Measurements from ENCODE around the gene ERCC6. TPM values are rescaled to one million over a fixed set of nuclear protein-coding genes. Genes with fewer than 3 reads are reported as not detected.
A peak's percentile ranks its signal among the peaks of the same experiment; 100 is the strongest.

The ERCC6 gene
- total RNA-seq, 1 donor: 79.7 TPM

- DNase-seq (ENCODE audit: low read depth): peak; percentile 93
- TF ChIP-seq, protein P1, sequence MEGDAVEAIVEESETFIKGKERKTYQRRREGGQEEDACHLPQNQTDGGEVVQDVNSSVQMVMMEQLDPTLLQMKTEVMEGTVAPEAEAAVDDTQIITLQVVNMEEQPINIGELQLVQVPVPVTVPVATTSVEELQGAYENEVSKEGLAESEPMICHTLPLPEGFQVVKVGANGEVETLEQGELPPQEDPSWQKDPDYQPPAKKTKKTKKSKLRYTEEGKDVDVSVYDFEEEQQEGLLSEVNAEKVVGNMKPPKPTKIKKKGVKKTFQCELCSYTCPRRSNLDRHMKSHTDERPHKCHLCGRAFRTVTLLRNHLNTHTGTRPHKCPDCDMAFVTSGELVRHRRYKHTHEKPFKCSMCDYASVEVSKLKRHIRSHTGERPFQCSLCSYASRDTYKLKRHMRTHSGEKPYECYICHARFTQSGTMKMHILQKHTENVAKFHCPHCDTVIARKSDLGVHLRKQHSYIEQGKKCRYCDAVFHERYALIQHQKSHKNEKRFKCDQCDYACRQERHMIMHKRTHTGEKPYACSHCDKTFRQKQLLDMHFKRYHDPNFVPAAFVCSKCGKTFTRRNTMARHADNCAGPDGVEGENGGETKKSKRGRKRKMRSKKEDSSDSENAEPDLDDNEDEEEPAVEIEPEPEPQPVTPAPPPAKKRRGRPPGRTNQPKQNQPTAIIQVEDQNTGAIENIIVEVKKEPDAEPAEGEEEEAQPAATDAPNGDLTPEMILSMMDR (IDR thresholded peaks at IDR 0.05; ENCODE audit: insufficient read depth, low read length): no peak
- no peak overlapping the region for H3K4me3 ChIP-seq (ENCODE audit: low read depth, low read length)
Measured at GRCh38 chr10:49552277-49552676, 13.4 kb upstream of the ERCC6 start.

- TF ChIP-seq, protein P1 (IDR thresholded peaks at IDR 0.05; ENCODE audit: insufficient read depth, low read length): no peak
- DNase-seq (ENCODE audit: low read depth): peak; percentile 78
- no peak overlapping the region for H3K4me3 ChIP-seq (ENCODE audit: low read depth, low read length)
Measured at GRCh38 chr10:49550563-49550962, 11.6 kb upstream of the ERCC6 start.

DNA sequence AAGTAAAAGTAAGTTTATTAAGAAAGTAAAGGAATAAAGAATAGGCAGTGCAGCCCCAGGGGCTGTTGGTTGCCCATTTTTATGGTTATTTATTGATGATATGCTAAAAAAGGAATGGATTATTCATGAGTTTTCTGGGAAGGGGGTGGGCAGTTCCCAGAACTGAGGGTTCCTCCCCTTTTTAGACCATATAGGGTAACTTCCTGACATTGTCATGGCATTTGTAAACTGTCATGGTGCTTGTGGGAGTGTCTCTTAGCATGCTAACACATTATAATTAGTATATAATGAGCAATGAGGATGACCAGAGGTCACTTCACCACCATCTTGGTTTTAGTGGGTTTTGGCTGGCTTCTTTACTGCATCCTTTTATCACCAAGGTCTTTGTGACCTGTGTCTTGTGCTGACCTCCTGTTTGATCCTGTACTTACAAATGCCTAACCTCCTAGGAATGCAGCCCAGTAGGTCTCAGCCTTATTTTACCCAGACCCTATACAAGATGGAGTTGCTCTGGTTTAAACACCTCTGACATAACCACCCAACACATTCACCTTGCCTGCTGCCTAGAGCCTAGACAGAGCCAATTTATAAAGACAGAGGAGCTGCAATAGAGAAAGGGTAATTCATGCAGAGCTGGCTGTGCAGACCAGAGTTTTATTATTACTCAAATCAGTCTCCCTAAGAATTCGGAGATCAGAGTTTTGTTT lies 10.9 kb upstream of the ERCC6 start:
- no peak overlapping the region for H3K4me3 ChIP-seq (ENCODE audit: low read depth, low read length)
- TF ChIP-seq, protein P1 (IDR thresholded peaks at IDR 0.05; ENCODE audit: insufficient read depth, low read length): no peak
- peak; percentile 31 for DNase-seq (ENCODE audit: low read depth)

- no peak for DNase-seq (ENCODE audit: low read depth)
- TF ChIP-seq, protein P1 (IDR thresholded peaks at IDR 0.05; ENCODE audit: insufficient read depth, low read length): no peak
- no peak overlapping the region for H3K4me3 ChIP-seq (ENCODE audit: low read depth, low read length)
Measured at GRCh38 chr10:49543604-49544003, 4.7 kb upstream of the ERCC6 start.

- no peak for DNase-seq (ENCODE audit: low read depth)
- no peak overlapping the region for H3K4me3 ChIP-seq (ENCODE audit: low read depth, low read length)
- TF ChIP-seq, protein P1 (IDR thresholded peaks at IDR 0.05; ENCODE audit: insufficient read depth, low read length): no peak
Measured at GRCh38 chr10:49542353-49542752, 3.4 kb upstream of the ERCC6 start.

DNA sequence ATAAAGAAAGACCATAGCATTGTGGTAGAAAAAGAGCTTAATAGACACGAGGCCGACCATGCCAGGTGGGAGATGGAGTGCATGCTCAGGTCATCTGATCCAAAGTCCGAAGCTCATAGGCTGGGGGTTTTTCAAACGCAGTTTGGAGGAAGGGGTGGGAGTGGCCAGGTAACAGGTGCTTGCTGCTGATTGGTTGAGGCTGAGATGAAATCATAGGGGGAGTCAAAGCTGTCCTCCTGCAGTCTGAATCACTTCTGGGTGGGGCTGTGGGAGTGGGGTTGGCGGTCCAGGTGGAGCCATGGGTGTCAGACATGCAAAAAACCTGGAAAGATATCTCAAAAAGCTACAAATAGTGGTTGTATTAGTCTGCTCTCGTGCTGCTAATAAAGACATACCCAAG lies 2.8 kb upstream of the ERCC6 start:
- no peak overlapping the region for H3K4me3 ChIP-seq (ENCODE audit: low read depth, low read length)
- DNase-seq (ENCODE audit: low read depth): no peak
- TF ChIP-seq, protein P1 (IDR thresholded peaks at IDR 0.05; ENCODE audit: insufficient read depth, low read length): no peak

Measured in fibroblast of the aortic adventitia (primary cell).